H1 (cell line): ENCODE measurements around the gene EDN1. TPM values are rescaled to one million over a fixed set of nuclear protein-coding genes. Genes with fewer than 3 reads are reported as not detected.

Experiments used
- CTCF ChIA-PET: fragments of 300-600 bp; sonication (Branson Sonifier 250); formaldehyde crosslinking; loops from one replicate; lab custom pipeline; 2021; ENCODE audit not compliant: partially characterized antibody; lab: Charles Lee
- POLR2A ChIA-PET: fragments of 300-600 bp; sonication (Branson Sonifier 250); formaldehyde crosslinking; loops from one replicate; lab custom pipeline; 2021; ENCODE audit warnings: inconsistent platforms; ENCODE audit not compliant: partially characterized antibody; lab: Charles Lee
- DNase-seq, 2 experiments: peaks; one replicate each; pipeline versions ENCODE4 v3.0.0 to v3.0.0-alpha.2; 2010 to 2022; ENCODE audit warnings: low spot score in 2 of 2, low read depth in 1 of 2, mixed read lengths in 1 of 2
- FAIRE-seq: peaks from 2 replicates; lab custom pipeline; 2011; peaks lifted over from hg19 to GRCh38; lab: Jason Lieb, UNC
- H2AFZ ChIP-seq: 2 replicates; pipeline ENCODE4 v1.8.1; 2012; ENCODE audit warnings: low read length, inconsistent platforms
- H2AK5ac ChIP-seq: 2 replicates; pipeline ENCODE4 v1.6.1; 2013; ENCODE audit warnings: low read depth, low read length
- H2BK120ac ChIP-seq: replicated peaks from 2 replicates; pipeline ENCODE3; 2013; ENCODE audit warnings: low read depth, low read length, inconsistent platforms
- H2BK12ac ChIP-seq: 2 replicates; pipeline ENCODE4 v1.6.1; 2013; ENCODE audit warnings: low read depth, low read length
- H2BK15ac ChIP-seq: 2 replicates; pipeline ENCODE4 v1.6.1; 2013; ENCODE audit warnings: low read length
- H2BK20ac ChIP-seq: 2 replicates; pipeline ENCODE4 v1.6.1; 2013; ENCODE audit warnings: low read length
- H2BK5ac ChIP-seq: 2 replicates; pipeline ENCODE4 v1.6.1; 2013; ENCODE audit warnings: low read depth, low read length
- H3K14ac ChIP-seq: 2 replicates; pipeline ENCODE4 v1.6.1; 2013; ENCODE audit warnings: inconsistent platforms; ENCODE audit not compliant: insufficient read length
- H3K18ac ChIP-seq: 2 replicates; pipeline ENCODE4 v1.6.1; 2013; ENCODE audit warnings: low read length; ENCODE audit errors: extremely low read depth
- H3K23ac ChIP-seq: 2 replicates; pipeline ENCODE4 v1.6.1; 2013; ENCODE audit warnings: inconsistent platforms; ENCODE audit not compliant: insufficient read length
- H3K23me2 ChIP-seq: 2 replicates; pipeline ENCODE4 v1.6.1; 2013; ENCODE audit warnings: low read depth, low read length
- H3K27ac ChIP-seq: 2 replicates; pipeline ENCODE4 v1.6.1; 2011; ENCODE audit warnings: low read depth, low read length, inconsistent platforms
- H3K27me3 ChIP-seq, 4 experiments: replicated peaks in 1 of 4; 1 replicate in 1 of 4; 2 replicates in 3 of 4; pipeline versions ENCODE4 v1.6.1 to v1.8.1; 2011 to 2013; ENCODE audit warnings: low read length in 3 of 4, mild to moderate bottlenecking in 3 of 4, inconsistent platforms in 2 of 4, mixed read lengths in 2 of 4, moderate library complexity in 1 of 4; ENCODE audit not compliant: control insufficient read depth in 3 of 4, insufficient read depth in 3 of 4; ENCODE audit errors: extremely low read depth in 1 of 4
- H3K36me3 ChIP-seq, 4 experiments: 2 replicates each; pipeline versions ENCODE4 v1.6.1 to v1.8.1; 2011 to 2013; ENCODE audit warnings: mild to moderate bottlenecking in 4 of 4, low read length in 3 of 4, moderate library complexity in 2 of 4, control low read depth in 1 of 4, inconsistent platforms in 1 of 4; ENCODE audit not compliant: insufficient read depth in 4 of 4, control insufficient read depth in 2 of 4
- H3K4ac ChIP-seq: replicated peaks from 2 replicates; pipeline ENCODE3; 2013; ENCODE audit warnings: low read length, low read depth, mixed read lengths, inconsistent platforms; ENCODE audit not compliant: insufficient read length
- H3K4me1 ChIP-seq, 4 experiments: replicated peaks in 1 of 4; 1 replicate in 1 of 4; 2 replicates in 3 of 4; pipeline versions ENCODE4 v1.6.1 to v1.8.1; 2011 to 2013; ENCODE audit warnings: low read length in 3 of 4, inconsistent platforms in 2 of 4, mixed read lengths in 1 of 4; ENCODE audit not compliant: insufficient read depth in 4 of 4, control insufficient read depth in 3 of 4
- H3K4me2 ChIP-seq, 2 experiments: 2 replicates each; pipeline versions ENCODE4 v1.6.1 to v1.8.1; 2011 to 2013; ENCODE audit warnings: low read depth in 2 of 2, low read length in 2 of 2, control low read depth in 1 of 2, inconsistent platforms in 1 of 2, mild to moderate bottlenecking in 1 of 2; ENCODE audit not compliant: insufficient read depth in 1 of 2
- H3K4me3 ChIP-seq, 4 experiments: fragments of 200-600, 300-600 bp in 1 of 4; sonication (generic), shearing (Covaris generic), sonication (Bioruptor Twin) in 1 of 4; 2 replicates each; pipeline versions ENCODE4 v1.5.1 to v1.8.1; 2011 to 2016; ENCODE audit warnings: low read length in 4 of 4, low read depth in 3 of 4, control low read depth in 2 of 4, inconsistent platforms in 2 of 4, mild to moderate bottlenecking in 2 of 4, mixed read lengths in 1 of 4, moderate library complexity in 1 of 4; ENCODE audit not compliant: insufficient read depth in 2 of 4; ENCODE audit errors: extremely low read depth in 1 of 4
- H3K56ac ChIP-seq: replicated peaks from 2 replicates; pipeline ENCODE3; 2013; ENCODE audit warnings: low read depth, mild to moderate bottlenecking, mixed read lengths, low read length, inconsistent platforms; ENCODE audit not compliant: insufficient read length
- H3K79me1 ChIP-seq: 2 replicates; pipeline ENCODE4 v1.6.1; 2013; ENCODE audit warnings: low read depth, low read length, control low read depth
- H3K79me2 ChIP-seq, 2 experiments: 2 replicates each; pipeline versions ENCODE4 v1.6.1 to v1.8.1; 2012 to 2013; ENCODE audit warnings: low read length in 2 of 2, mild to moderate bottlenecking in 2 of 2, inconsistent platforms in 1 of 2; ENCODE audit not compliant: insufficient read depth in 2 of 2, control insufficient read depth in 1 of 2
- H3K9ac ChIP-seq, 4 experiments: replicated peaks in 1 of 4; 1 replicate in 1 of 4; 2 replicates in 3 of 4; pipeline versions ENCODE4 v1.6.1 to v1.8.1; 2011 to 2013; ENCODE audit warnings: low read depth in 3 of 4, low read length in 3 of 4, control low read depth in 2 of 4, mild to moderate bottlenecking in 2 of 4, moderate library complexity in 2 of 4, inconsistent platforms in 1 of 4; ENCODE audit errors: extremely low read depth in 1 of 4
- H3K9me3 ChIP-seq, 2 experiments: 2 replicates each; pipeline versions ENCODE4 v1.6.1 to v1.8.1; 2012 to 2013; ENCODE audit warnings: mild to moderate bottlenecking in 2 of 2, moderate library complexity in 2 of 2, control low read depth in 1 of 2, inconsistent platforms in 1 of 2, low read depth in 1 of 2, low read length in 1 of 2, mixed read lengths in 1 of 2; ENCODE audit not compliant: insufficient read depth in 2 of 2
- H4K20me1 ChIP-seq, 2 experiments: replicated peaks in 1 of 2; 2 replicates each; pipeline versions ENCODE3 to v1.8.1; 2011 to 2013; ENCODE audit warnings: inconsistent platforms in 2 of 2, low read length in 2 of 2, mild to moderate bottlenecking in 1 of 2; ENCODE audit not compliant: insufficient read depth in 2 of 2, control insufficient read depth in 1 of 2
- H4K5ac ChIP-seq: 2 replicates; pipeline ENCODE4 v1.6.1; 2013; ENCODE audit warnings: low read length, low read depth, mixed read lengths, inconsistent platforms; ENCODE audit not compliant: insufficient read length
- H4K8ac ChIP-seq: 2 replicates; pipeline ENCODE4 v1.8.0; 2013; ENCODE audit warnings: mild to moderate bottlenecking, moderate library complexity, low read length, inconsistent platforms; ENCODE audit not compliant: insufficient read depth; ENCODE audit errors: extremely low read depth
- H4K91ac ChIP-seq: replicated peaks from 2 replicates; pipeline ENCODE3; 2013; ENCODE audit warnings: low read length, mixed read lengths, inconsistent platforms; ENCODE audit not compliant: insufficient read length
- RNF2 ChIP-seq: fragments of 200-900, 300-1000 bp; sonication (generic); IDR thresholded peaks from 2 replicates; pipeline ENCODE4 v1.7.1; 2016; ENCODE audit warnings: borderline replicate concordance, low read depth, mild to moderate bottlenecking, antibody characterized with exemption, low read length; ENCODE audit not compliant: poor library complexity, severe bottlenecking; ENCODE audit errors: missing control alignments
- WGBS, 2 experiments: shearing (Covaris generic) in 1 of 2; methylation state at CpG; one replicate each; pipeline versions ENCODE4 v1.1.6 to v1.1.7; 2013 to 2015; ENCODE audit warnings: low lambda C conversion rate in 2 of 2, mixed read lengths in 2 of 2, inconsistent platforms in 1 of 2, low coverage in 1 of 2, missing lambda C conversion rate in 1 of 2; ENCODE audit not compliant: insufficient replicate concordance in 2 of 2, insufficient coverage in 1 of 2, insufficient read length in 1 of 2; ENCODE audit errors: extremely low coverage in 1 of 2, missing lambda C conversion rate in 1 of 2; 5-methylcytosine and 5-hydroxymethylcytosine counted together
- polyA plus RNA-seq, 7 experiments: library from polyadenylated mRNA; depleted of rRNA in 3 of 7; stranded (reverse) in 5 of 7; unstranded in 2 of 7; fragments of >200 nt in 5 of 7; fragments of 200-250 nt in 2 of 7; gene quantifications; 1 replicate in 5 of 7; 2 replicates in 1 of 7; 4 replicates in 1 of 7; pipeline versions ENCODE4 v1.2.1 to v1.2.3, GENCODE V29; 2011 to 2013; ENCODE audit warnings: missing spikeins in 2 of 7, mixed read lengths in 2 of 7
- total RNA-seq: library from RNA; stranded (reverse); fragmentation: NEBNext Ultra II Directional; extraction: Animal tissue kit (Norgen Biotek cat#: 25700); gene quantifications from 2 replicates; pipeline ENCODE4 v1.2.1, GENCODE V29; 2021

EDN1 gene
- total and polyA plus RNA-seq, 2 of the 8 experiments (the other 6 are each of a cell fraction or from before 2014, with no cell fraction given), result 0.23 to 1.1 TPM

DNA sequence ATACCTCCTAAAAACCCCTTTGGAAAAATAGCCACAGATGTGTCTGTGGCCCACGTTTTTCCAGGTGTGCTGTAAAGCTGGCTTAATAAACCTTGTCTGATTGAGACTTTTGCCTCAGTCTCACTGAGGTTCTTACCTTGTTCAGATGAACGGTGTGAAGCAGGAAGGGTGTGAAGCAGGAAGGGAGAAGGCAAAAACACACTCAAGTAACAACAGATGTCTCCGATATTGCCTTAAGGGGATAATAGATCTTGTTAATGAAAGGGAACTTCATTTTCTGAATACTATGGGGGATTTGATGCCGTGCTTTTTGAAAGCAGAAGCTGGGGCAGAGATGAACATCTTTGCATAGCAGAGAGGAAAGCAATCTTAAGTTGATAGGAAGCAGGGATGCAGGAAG, 37.8 kb downstream of the EDN1 start:
- H4K20me1 ChIP-seq, result no peaks in the 10 kb centered on the region
- DNase-seq, result no peak
- CTCF ChIA-PET, result interaction anchor here (1.2 kb wide), 1 partner anchor 38 kb away, joined by 3 read pairs; the partner anchor contains the start of gene EDN1

More for the DNA sequence above, 37.8 kb downstream of the EDN1 start:
- Histone ChIP-seq H3K23ac (no peak overlapping the region), H4K91ac (no peak overlapping the region), H3K56ac (no peak overlapping the region)
- WGBS, 2 experiments, result 88% methylated on average over 4 of the region's 4 CpGs; no CpG with 5 or more reads in 1 of the 2 experiments
- TF ChIP-seq RNF2, result no peak
- TF ChIP-seq, all 59 proteins: peak for 0
- Histone ChIP-seq H2AK5ac (no peak overlapping the region), H2BK12ac (no peak overlapping the region), H2BK120ac (no peak overlapping the region), H3K27me3 (peaks cover 0 to 3% (median 0%) of the 10 kb centered on the region in 4 experiments; a peak in 1 of 7 replicates), H3K79me2 (no peaks in the 10 kb centered on the region), H4K8ac (no peak overlapping the region), H3K9ac (no peak overlapping the region), H2BK15ac (no peak overlapping the region), H3K23me2 (no peaks in the 10 kb centered on the region), H3K79me1 (no peaks in the 10 kb centered on the region), H3K18ac (no peak overlapping the region), H3K27ac (no peak overlapping the region), H3K4me1 (peaks cover 1 to 26% (median 21%) of the 10 kb centered on the region in 4 experiments; a peak in 6 of 7 replicates), H2AFZ (no peak overlapping the region), H3K4ac (no peak overlapping the region), H3K4me3 (no peak overlapping the region), H2BK20ac (0 out of 2 replicates have a peak overlapping the region, but pooled peaks have one; percentile 49), H2BK5ac (no peak overlapping the region), H4K5ac (no peak overlapping the region), H3K14ac (no peak overlapping the region), H3K9me3 (no peaks in the 10 kb centered on the region; a peak in 1 of 4 replicates), H3K36me3 (no peaks in the 10 kb centered on the region), H3K4me2 (no peak overlapping the region)
- no peak for FAIRE-seq
- POLR2A ChIA-PET, result no interaction called here
